Vagina (tissue), 2 donors: ENCODE results near the gene ZDHHC3. TPM values are rescaled to one million over a fixed set of nuclear protein-coding genes. Genes with fewer than 3 reads are reported as not detected.

ENCODE experiments used
- DNase-seq, 2 donors: peaks; one replicate each; pipeline ENCODE4 v3.0.0-alpha.2; 2017; ENCODE audit errors: extremely low spot score in 2 of 2
- H3K27ac ChIP-seq: fragments of 200-600 bp; sonication (generic); one replicate; pipeline ENCODE4 v1.5.1; 2019
- H3K27me3 ChIP-seq: fragments of 200-600 bp; sonication (generic); one replicate; pipeline ENCODE4 v1.5.1; 2019
- H3K36me3 ChIP-seq, 2 donors: fragments of 200-600 bp; sonication (generic); one replicate each; pipeline ENCODE4 v1.5.1; 2017 to 2019
- H3K4me1 ChIP-seq: fragments of 200-600 bp; sonication (generic); one replicate; pipeline ENCODE4 v1.5.1; 2019
- H3K4me3 ChIP-seq, 2 donors: fragments of 200-600 bp; sonication (generic); 1 replicate in 1 of 2; 2 replicates in 1 of 2; pipeline ENCODE4 v1.5.1; 2016 to 2019
- H3K9me3 ChIP-seq: fragments of 200-600 bp; sonication (generic); one replicate; pipeline ENCODE4 v1.5.1; 2019
- CTCF ChIP-seq, 3 experiments: fragments of 450-650 bp in 2 of 3; fragments of 200-600 bp in 1 of 3; sonication (generic) in 1 of 3; IDR thresholded peaks; one replicate each; pipeline ENCODE4 v1.5.1; 2017 to 2019; ENCODE audit warnings: antibody characterized with exemption in 3 of 3, mild to moderate bottlenecking in 2 of 3, moderate library complexity in 2 of 3
- POLR2A ChIP-seq, 2 donors: fragments of 450-650 bp; IDR thresholded peaks; one replicate each; pipeline ENCODE4 v1.6.1; 2017; ENCODE audit warnings: antibody characterized with exemption in 2 of 2, mild to moderate bottlenecking in 2 of 2, moderate library complexity in 2 of 2
- POLR2AphosphoS5 ChIP-seq, 2 donors: sonication (generic); formaldehyde crosslinking; IDR thresholded peaks; one replicate each; pipeline ENCODE4 v1.9.0; 2017; ENCODE audit warnings: antibody characterized with exemption in 2 of 2, mild to moderate bottlenecking in 2 of 2, low read depth in 1 of 2; ENCODE audit not compliant: insufficient read depth in 1 of 2
- intact Hi-C: fragments of 100-400 bp; cut with DNase I; formaldehyde crosslinking; loops from one replicate; pipeline ENCODE4 v1.15.1; 2023
- total RNA-seq: library from RNA; depleted of rRNA; stranded (reverse); fragments of >200 nt; gene quantifications from one replicate; pipeline ENCODE4 v1.2.3, GENCODE V29; 2016

ZDHHC3 gene
- total RNA-seq, 1 donor from 2014 or later = 83.5 TPM

GRCh38 chr3:44982817-44983216, 6.8 kb upstream of the ZDHHC3 start:
- no peak for TF ChIP-seq CTCF (IDR thresholded peaks at IDR 0.05)
- TF ChIP-seq POLR2AphosphoS5 (IDR thresholded peaks at IDR 0.05; ENCODE audit: insufficient read depth in 1 of 2, low read depth in 1 of 2) = no peak
- no peak for TF ChIP-seq POLR2A (IDR thresholded peaks at IDR 0.05)
- H3K9me3 ChIP-seq = no peaks in the 10 kb centered on the region
- H3K36me3 ChIP-seq = no peaks in the 10 kb centered on the region
- no peak for DNase-seq
- H3K4me3 ChIP-seq = no peak overlapping the region
- intact Hi-C loops = no loop called here
- no peaks in the 10 kb centered on the region for H3K27me3 ChIP-seq
- peak overlapping the region; percentile 75 for H3K27ac ChIP-seq
- peaks cover 76% of the 10 kb centered on the region for H3K4me1 ChIP-seq

DNA sequence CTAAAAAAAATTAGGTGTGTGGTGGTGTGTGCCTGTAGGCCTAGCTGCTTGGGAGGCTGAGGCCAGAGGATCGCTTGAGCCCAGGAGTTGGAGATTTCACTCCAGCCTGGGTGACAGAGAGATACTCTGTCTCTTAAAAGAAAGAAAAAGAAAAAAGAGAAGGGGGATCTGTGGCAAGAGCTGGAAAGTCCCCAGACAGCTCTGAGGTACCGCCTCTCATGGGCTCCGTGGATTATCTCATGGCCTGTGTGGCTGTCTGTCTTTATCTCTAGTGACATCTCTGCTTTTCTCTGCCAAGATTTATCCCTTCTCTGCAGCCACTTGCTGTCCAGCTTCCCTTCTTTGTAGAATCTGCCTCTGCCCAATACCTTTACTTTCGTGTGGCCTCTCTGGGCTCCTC, 5.8 kb upstream of the ZDHHC3 start:
- H3K4me3 ChIP-seq = no peak overlapping the region
- no peaks in the 10 kb centered on the region for H3K9me3 ChIP-seq
- H3K4me1 ChIP-seq = peaks cover 86% of the 10 kb centered on the region
- TF ChIP-seq POLR2AphosphoS5 (IDR thresholded peaks at IDR 0.05; ENCODE audit: insufficient read depth in 1 of 2, low read depth in 1 of 2) = no peak
- no peak for TF ChIP-seq POLR2A (IDR thresholded peaks at IDR 0.05)
- TF ChIP-seq CTCF (IDR thresholded peaks at IDR 0.05) = no peak
- H3K36me3 ChIP-seq = no peaks in the 10 kb centered on the region
- no peaks in the 10 kb centered on the region for H3K27me3 ChIP-seq
- DNase-seq = no peak
- H3K27ac ChIP-seq = peak overlapping the region; percentile 23
- intact Hi-C loops = no loop called here

DNA sequence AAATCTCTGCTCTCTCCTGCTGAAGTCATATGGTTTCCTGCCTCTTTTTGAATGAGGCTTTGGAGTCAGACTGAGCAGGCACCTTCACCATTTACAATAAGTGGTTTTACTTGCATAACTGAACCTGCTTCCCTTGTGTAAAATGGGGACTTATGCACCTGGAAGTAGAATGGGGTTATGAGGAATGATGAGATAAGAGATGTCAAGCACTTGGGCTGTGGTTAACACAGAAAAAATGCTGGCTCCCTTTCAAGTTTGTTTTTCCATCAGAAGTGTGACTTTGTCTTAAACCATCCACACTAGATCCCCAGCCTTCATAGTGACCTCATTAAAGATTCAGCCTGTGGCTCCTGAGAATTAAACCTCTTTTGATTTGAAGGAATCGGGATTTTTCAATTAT, 5.2 kb upstream of the ZDHHC3 start:
- peak overlapping the region; percentile 23 for H3K27ac ChIP-seq
- no peaks in the 10 kb centered on the region for H3K9me3 ChIP-seq
- intact Hi-C loops = no loop called here
- no peaks in the 10 kb centered on the region for H3K36me3 ChIP-seq
- DNase-seq = no peak
- TF ChIP-seq POLR2AphosphoS5 (IDR thresholded peaks at IDR 0.05; ENCODE audit: insufficient read depth in 1 of 2, low read depth in 1 of 2) (no peak), CTCF (IDR thresholded peaks at IDR 0.05) (no peak), POLR2A (IDR thresholded peaks at IDR 0.05) (no peak)
- H3K4me3 ChIP-seq = no peak overlapping the region
- H3K27me3 ChIP-seq = no peaks in the 10 kb centered on the region
- H3K4me1 ChIP-seq = peaks cover 85% of the 10 kb centered on the region

- Histone ChIP-seq H3K4me1 (peaks cover 76% of the 10 kb centered on the region), H3K27ac (no peak overlapping the region), H3K27me3 (no peaks in the 10 kb centered on the region), H3K4me3 (peak overlapping the region in 1 of 2 donors; percentile 96), H3K36me3 (no peaks in the 10 kb centered on the region), H3K9me3 (no peaks in the 10 kb centered on the region)
- intact Hi-C loops = no loop called here
- TF ChIP-seq CTCF (IDR thresholded peaks at IDR 0.05) (no peak), POLR2A (IDR thresholded peaks at IDR 0.05) (no peak), POLR2AphosphoS5 (IDR thresholded peaks at IDR 0.05; ENCODE audit: insufficient read depth in 1 of 2, low read depth in 1 of 2) (no peak)
- DNase-seq = no peak
Observed at GRCh38 chr3:44974416-44974815, 1.6 kb downstream of the ZDHHC3 start.

DNA sequence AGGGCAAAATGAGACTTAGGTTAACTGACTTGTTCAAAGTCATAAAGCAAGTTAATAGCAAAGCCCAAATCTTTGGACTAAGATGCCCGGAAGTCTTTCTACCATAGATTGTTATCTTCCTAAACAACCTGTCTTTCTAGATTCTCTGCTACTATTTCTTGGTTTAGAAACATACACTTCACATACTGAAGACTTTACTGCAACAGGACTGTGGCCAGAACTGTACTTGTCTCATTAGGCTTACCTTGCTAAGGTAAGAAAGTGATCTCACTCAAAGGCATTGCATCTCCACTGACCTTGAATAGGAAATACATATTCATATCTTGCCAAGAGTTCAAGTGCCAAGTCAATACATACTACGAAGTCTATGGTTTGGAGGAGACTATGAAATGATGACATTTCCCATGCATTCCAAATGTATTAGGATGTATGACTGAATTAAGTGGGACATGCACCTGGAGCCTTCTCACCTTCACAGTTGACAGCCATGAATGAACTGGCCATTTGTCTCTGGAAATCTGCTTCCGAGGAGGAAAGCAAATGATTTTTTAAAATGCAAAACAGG, 5.0 kb downstream of the ZDHHC3 start:
- Histone ChIP-seq H3K9me3 (no peaks in the 10 kb centered on the region), H3K27ac (no peak overlapping the region), H3K27me3 (no peaks in the 10 kb centered on the region), H3K4me1 (peaks cover 80% of the 10 kb centered on the region), H3K36me3 (no peaks in the 10 kb centered on the region), H3K4me3 (no peak overlapping the region)
- DNase-seq = no peak
- intact Hi-C loops = no loop called here
- TF ChIP-seq CTCF (IDR thresholded peaks at IDR 0.05) = no peak
- no peak for TF ChIP-seq POLR2AphosphoS5 (IDR thresholded peaks at IDR 0.05; ENCODE audit: insufficient read depth in 1 of 2, low read depth in 1 of 2)
- no peak for TF ChIP-seq POLR2A (IDR thresholded peaks at IDR 0.05)
